BLaER1 (cell line): ENCODE data around the gene ZNF311.
A peak's percentile ranks its signal among the peaks of the same experiment; 100 is the strongest.
"Not testable (repeated sequence)": the region's sequence is repeated elsewhere in the genome, so short reads cannot be mapped to it uniquely, and the experiment has no call there.

ENCODE experiments used
- H3K27ac ChIP-seq: shearing (Covaris generic); formaldehyde crosslinking; 2 replicates; pipeline ENCODE4 v1.8.1; 2022
- H3K27me3 ChIP-seq: shearing (Covaris generic); formaldehyde crosslinking; 2 replicates; pipeline ENCODE4 v1.8.1; 2022
- H3K36me3 ChIP-seq: shearing (Covaris generic); formaldehyde crosslinking; 2 replicates; pipeline ENCODE4 v1.8.1; 2022
- H3K4me1 ChIP-seq: shearing (Covaris generic); formaldehyde crosslinking; 2 replicates; pipeline ENCODE4 v1.8.1; 2022
- H3K4me2 ChIP-seq: shearing (Covaris generic); formaldehyde crosslinking; 2 replicates; pipeline ENCODE4 v1.8.1; 2022
- H3K4me3 ChIP-seq: shearing (Covaris generic); formaldehyde crosslinking; 2 replicates; pipeline ENCODE4 v1.8.1; 2022
- H3K9ac ChIP-seq: shearing (Covaris generic); formaldehyde crosslinking; 2 replicates; pipeline ENCODE4 v1.8.1; 2022
- H3K9me3 ChIP-seq: shearing (Covaris generic); formaldehyde crosslinking; 2 replicates; pipeline ENCODE4 v1.8.1; 2022
- H4K20me1 ChIP-seq: shearing (Covaris generic); formaldehyde crosslinking; 2 replicates; pipeline ENCODE4 v1.8.1; 2022
- Cebpa-rat ChIP-seq: shearing (Covaris generic); IDR thresholded peaks from 2 replicates; pipeline ENCODE4 v1.8.1; 2022

The ZNF311 gene

DNA sequence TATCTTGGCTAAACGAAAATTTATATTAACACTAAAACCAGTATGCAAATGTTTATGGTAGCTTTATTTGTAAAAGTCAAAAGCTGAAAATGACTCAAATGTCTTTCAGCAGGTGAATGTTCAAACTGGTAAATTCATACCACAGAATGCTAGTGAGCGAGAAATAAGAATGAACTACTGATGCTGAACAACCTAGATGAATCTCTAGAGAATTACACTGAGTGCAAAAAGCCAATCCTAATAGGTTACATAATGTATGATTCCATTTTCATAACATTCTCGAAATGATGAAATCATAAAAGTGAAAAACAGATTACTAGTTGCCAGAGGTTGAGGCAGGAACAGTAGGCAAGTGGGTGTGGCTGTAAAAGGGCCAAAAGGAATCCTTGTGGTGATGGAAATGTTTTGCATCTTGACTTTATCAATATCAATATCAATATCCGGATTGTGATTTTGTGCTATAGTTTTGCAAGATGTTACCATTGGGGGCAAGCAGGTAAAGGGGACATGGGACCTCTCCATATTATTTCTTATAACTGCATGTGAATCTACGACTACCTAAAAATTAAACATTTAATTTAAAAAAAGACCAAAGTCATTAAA lies 26.1 kb downstream of the ZNF311 start:
- Histone ChIP-seq H3K9me3 (peaks cover 5% of the 10 kb centered on the region; the same call in 1 of the 2 replicates), H4K20me1 (no peaks in the 10 kb centered on the region), H3K4me1 (peaks cover 33% of the 10 kb centered on the region), H3K9ac (no peak overlapping the region), H3K27ac (no peak overlapping the region), H3K36me3 (no peaks in the 10 kb centered on the region), H3K4me3 (no peak overlapping the region), H3K27me3 (peaks cover 26% of the 10 kb centered on the region), H3K4me2 (no peak overlapping the region)
- TF ChIP-seq Cebpa-rat, result no peak

DNA sequence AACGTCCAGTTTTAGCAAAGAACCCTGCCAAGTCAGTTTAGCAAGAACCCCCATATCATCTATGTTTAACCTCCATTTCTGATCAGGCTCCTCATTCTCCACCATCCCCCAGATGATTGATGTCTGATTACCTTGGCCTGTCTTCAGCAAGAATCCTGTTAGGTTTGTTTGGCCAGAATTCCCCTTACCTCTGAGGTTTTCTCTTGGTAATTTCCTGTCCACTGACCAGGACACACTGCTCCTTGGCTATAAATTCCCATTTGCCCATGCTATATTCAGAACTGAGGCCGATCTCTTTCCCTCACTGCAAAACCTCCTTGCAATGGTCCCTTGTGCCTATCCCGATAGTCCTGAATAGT lies 27.0 kb downstream of the ZNF311 start:
- H4K20me1 ChIP-seq, result no peaks in the 10 kb centered on the region
- no peak overlapping the region for H3K27ac ChIP-seq
- H3K4me3 ChIP-seq, result no peak overlapping the region
- H3K9me3 ChIP-seq, result peaks cover 5% of the 10 kb centered on the region; the same call in 1 of the 2 replicates
- H3K36me3 ChIP-seq, result no peaks in the 10 kb centered on the region
- H3K27me3 ChIP-seq, result peaks cover 26% of the 10 kb centered on the region
- H3K9ac ChIP-seq, result no peak overlapping the region
- peaks cover 30% of the 10 kb centered on the region for H3K4me1 ChIP-seq
- TF ChIP-seq Cebpa-rat, result no peak
- H3K4me2 ChIP-seq, result no peak overlapping the region

DNA sequence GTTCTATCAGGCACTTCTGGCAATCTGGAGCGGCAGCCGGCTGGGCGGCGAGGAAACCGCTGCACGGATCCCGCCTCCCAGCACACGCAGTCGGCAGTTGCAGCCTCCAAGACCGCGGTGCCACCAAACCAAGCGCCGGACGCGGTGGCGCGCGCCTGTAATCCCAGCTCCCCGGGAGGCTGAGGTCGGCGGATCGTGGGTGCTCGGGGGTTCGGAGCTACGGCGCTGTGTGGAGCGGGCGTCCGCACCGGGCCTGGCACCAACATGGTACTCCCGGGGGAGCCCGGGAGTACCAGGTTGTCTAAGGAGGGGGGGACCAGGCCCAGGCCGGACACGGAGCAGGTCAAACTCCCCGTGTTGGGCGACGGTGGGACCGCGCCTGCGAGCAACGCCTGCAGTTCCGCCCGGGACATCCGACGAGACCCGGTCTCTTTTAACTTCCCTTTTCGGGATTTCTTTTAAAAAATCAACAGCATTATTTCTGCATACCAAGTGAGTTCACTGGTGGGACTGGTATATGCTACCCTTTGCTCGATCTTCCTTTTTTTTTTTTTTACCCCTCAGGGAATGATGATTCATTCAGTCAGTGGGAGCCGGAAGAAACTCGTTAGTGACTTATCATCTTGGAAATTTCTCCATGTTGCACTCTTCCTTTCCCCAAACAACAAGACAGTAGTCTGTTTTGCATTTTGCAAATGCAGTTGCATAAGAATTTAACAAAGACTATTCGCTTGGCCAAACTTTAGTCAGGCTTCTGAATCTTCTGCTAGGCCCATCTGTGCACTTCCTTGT lies 27.6 kb downstream of the ZNF311 start:
- peak overlapping the region; percentile 54 for H3K4me3 ChIP-seq
- H3K9ac ChIP-seq, result no peak overlapping the region
- H3K4me2 ChIP-seq, result peak overlapping the region; percentile 56

DNA sequence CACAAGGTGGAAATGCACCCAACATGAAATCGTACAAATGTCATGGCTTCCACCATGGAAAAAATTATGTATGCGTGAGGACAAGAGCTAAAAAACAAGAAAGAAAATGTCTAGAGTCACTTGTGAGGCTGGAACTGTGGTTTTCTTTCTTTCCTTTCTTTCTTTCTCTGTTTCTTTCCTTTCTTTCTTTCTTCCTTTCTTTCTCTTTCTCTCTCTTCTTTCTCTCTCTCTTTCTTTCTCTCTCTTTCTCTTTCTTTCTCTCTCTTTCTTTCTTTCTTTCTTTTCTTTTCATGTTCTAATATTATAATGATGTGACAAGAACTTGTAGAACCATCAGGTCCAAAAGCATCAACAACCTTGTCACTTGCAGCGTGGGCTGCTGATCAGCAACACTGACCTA lies 28.4 kb downstream of the ZNF311 start:
- peaks cover 26% of the 10 kb centered on the region for H3K27me3 ChIP-seq
- H3K9me3 ChIP-seq, result peaks cover 5% of the 10 kb centered on the region; the same call in 1 of the 2 replicates
- no peaks in the 10 kb centered on the region for H3K36me3 ChIP-seq
- no peak overlapping the region for H3K9ac ChIP-seq
- no peak overlapping the region for H3K4me2 ChIP-seq
- no peak for TF ChIP-seq Cebpa-rat
- H3K27ac ChIP-seq, result no peak overlapping the region
- H4K20me1 ChIP-seq, result no peaks in the 10 kb centered on the region
- H3K4me1 ChIP-seq, result peaks cover 21% of the 10 kb centered on the region
- H3K4me3 ChIP-seq, result no peak overlapping the region

More for the DNA sequence above, 27.6 kb downstream of the ZNF311 start:
- Histone ChIP-seq H3K27ac (no peak overlapping the region), H4K20me1 (no peaks in the 10 kb centered on the region), H3K4me1 (peaks cover 25% of the 10 kb centered on the region), H3K36me3 (no peaks in the 10 kb centered on the region), H3K27me3 (peaks cover 26% of the 10 kb centered on the region), H3K9me3 (peaks cover 5% of the 10 kb centered on the region; the same call in 1 of the 2 replicates)
- TF ChIP-seq Cebpa-rat, result no peak

DNA sequence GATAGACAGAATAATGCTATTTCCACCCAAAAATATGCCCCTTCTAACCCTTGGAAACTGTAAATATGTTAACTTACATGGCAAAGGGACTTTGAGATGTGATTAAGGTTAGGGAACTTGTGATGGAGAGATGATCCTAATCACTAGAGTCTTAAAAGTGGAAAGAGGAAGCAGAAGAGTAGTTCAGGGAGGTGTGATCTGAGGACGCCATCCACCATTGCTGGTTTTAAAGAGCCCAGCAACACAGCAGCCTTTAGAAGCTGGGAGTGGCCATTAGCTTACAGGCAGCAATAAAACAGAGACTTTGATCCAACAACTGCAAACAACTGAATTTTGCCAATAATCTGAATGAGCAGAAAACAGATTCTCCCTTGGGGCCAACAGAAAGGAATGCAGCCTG lies 30.6 kb downstream of the ZNF311 start:
- H3K4me3 ChIP-seq, result no peak overlapping the region
- peaks cover 13% of the 10 kb centered on the region for H3K9me3 ChIP-seq
- no peak for TF ChIP-seq Cebpa-rat
- peaks cover 7% of the 10 kb centered on the region; the same call in 1 of the 2 replicates for H3K4me1 ChIP-seq
- H3K4me2 ChIP-seq, result no peak overlapping the region
- no peaks in the 10 kb centered on the region for H4K20me1 ChIP-seq
- H3K36me3 ChIP-seq, result no peaks in the 10 kb centered on the region
- H3K27me3 ChIP-seq, result peaks cover 26% of the 10 kb centered on the region
- H3K27ac ChIP-seq, result no peak overlapping the region
- no peak overlapping the region for H3K9ac ChIP-seq

DNA sequence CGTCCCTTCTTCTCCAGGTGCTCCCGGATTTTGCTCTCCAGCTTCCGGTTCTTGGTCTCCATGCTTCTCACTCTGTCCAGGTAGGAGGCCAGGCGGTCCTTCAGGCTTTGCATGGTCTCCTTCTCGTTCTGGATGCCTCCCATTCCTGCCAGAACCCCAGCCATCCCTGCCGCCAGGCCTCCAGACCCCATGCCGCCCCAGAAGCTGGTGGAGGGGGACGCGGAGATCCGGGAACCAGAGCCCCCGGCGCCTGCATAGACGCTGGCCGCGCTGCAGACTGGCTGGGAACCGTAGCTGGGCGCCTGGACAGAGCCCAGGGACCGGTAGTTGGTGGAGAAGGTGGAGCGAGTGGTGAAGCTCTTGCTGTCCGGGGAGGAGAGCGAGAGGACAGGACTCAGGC lies 35.1 kb downstream of the ZNF311 start:
- H3K27ac ChIP-seq, H3K9ac ChIP-seq, H3K4me3 ChIP-seq, H4K20me1 ChIP-seq, H3K4me1 ChIP-seq, H3K36me3 ChIP-seq, H3K4me2 ChIP-seq, H3K27me3 ChIP-seq: not testable (repeated sequence)
- peaks cover 36% of the 10 kb centered on the region for H3K9me3 ChIP-seq

DNA sequence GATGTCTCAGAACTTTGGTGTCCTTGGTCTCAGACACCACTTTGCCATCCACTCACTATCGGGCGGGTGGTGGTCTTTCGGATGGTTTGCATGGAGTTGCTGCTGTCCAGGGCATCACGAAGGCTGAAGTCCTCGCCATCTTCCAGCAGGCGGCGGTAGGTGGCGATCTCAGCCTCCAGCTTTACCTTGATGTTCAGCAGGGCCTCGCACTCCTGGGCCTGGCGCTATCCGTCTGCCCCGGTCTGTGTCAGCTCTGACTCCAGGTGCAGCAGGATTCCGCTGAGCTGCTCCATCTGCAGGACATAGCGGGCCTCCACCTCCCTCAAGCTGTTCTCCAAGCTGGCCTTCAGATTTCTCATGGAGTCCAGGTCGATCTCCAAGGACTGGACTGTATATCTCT lies 36.0 kb downstream of the ZNF311 start:
- no peak for TF ChIP-seq Cebpa-rat
- H3K9ac ChIP-seq, result no peak overlapping the region
- peaks cover 36% of the 10 kb centered on the region for H3K9me3 ChIP-seq
- no peaks in the 10 kb centered on the region for H3K27me3 ChIP-seq
- H3K27ac ChIP-seq, result no peak overlapping the region
- no peaks in the 10 kb centered on the region for H3K36me3 ChIP-seq
- H3K4me2 ChIP-seq, result no peak overlapping the region
- no peaks in the 10 kb centered on the region for H4K20me1 ChIP-seq
- H3K4me3 ChIP-seq, result no peak overlapping the region
- no peaks in the 10 kb centered on the region for H3K4me1 ChIP-seq

DNA sequence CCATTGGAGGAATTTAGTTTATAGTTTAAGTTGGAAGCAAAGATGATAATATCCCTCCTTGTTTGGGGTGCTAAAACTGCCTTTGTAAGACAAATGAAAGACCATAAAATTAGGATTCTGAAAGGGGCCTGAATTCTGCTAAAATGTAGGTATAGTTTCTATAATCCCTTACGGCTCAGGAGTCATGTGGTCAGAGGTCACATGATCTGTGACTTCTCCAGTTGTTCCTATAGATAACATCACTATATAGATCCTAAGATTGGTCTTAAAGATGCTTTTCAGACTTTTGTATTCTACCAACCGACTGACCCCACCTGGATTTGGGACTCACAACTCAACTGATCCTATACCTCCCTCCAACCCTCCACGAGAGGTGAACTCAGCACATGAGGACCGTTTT lies 36.6 kb downstream of the ZNF311 start:
- no peak overlapping the region for H3K4me2 ChIP-seq
- no peaks in the 10 kb centered on the region for H3K4me1 ChIP-seq
- H3K27me3 ChIP-seq, result no peaks in the 10 kb centered on the region
- TF ChIP-seq Cebpa-rat, result no peak
- H3K4me3 ChIP-seq, result no peak overlapping the region
- H4K20me1 ChIP-seq, result no peaks in the 10 kb centered on the region
- no peak overlapping the region for H3K27ac ChIP-seq
- H3K9me3 ChIP-seq, result peaks cover 36% of the 10 kb centered on the region
- no peak overlapping the region for H3K9ac ChIP-seq
- no peaks in the 10 kb centered on the region for H3K36me3 ChIP-seq

DNA sequence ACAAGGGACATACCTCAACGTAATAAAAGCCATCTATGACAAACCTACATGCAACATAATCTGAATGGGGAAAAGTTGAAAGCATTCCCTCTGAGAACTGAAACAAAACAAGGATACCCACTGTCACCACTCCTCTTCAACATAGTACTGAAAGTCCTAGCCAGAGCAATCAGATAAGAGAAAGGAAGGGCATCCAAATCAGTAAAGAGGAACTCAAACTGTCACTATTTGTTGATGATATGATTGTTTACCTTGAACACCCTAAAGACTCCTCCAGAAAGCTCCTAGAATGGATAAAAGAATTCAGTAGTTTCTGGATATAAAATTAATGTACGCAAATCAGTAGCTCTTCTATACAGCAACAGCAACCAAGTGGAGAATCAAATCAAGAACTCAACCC lies 39.4 kb downstream of the ZNF311 start:
- TF ChIP-seq Cebpa-rat, result no peak
- H3K27me3 ChIP-seq, result no peaks in the 10 kb centered on the region

DNA sequence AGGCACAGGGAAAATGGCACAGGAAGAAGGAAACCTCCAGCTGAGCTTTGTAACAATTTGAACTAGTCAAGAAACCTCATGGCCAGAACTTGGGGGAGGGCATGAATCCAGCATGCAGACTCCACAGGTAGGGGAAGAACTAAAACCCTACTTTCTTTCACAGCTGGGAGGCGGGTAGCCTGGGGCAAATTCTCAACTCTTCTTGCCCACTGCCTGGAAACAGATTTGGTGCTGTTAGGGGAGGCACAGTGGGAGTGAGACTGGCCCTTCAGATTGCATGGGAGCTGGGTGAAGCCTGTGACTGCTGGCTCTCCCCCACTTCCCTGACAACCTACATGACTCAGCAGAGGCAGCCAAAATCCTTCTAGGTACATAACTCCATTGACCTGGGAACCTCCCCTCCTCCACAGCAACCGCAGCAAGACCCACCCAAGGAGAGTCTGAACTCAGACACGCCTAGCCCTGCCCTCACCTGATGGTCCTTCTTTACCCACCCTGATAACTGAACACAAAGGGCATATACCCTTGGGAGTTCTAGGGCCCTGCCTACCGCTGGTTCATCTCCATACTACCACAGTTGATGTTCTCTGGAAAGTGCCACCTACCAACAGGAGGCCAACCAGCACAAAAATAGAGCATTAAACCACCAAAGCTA lies 44.1 kb downstream of the ZNF311 start:
- Histone ChIP-seq H3K27ac (no peak overlapping the region), H3K4me3 (no peak overlapping the region), H3K9ac (no peak overlapping the region), H3K4me1 (no peaks in the 10 kb centered on the region), H4K20me1 (no peaks in the 10 kb centered on the region), H3K4me2 (no peak overlapping the region), H3K9me3 (peaks cover 18% of the 10 kb centered on the region), H3K27me3 (no peaks in the 10 kb centered on the region), H3K36me3 (no peaks in the 10 kb centered on the region)
- TF ChIP-seq Cebpa-rat, result no peak

More for the DNA sequence above, 39.4 kb downstream of the ZNF311 start:
- Histone ChIP-seq H3K9me3 (peaks cover 45% of the 10 kb centered on the region), H3K4me1 (no peaks in the 10 kb centered on the region), H3K36me3 (no peaks in the 10 kb centered on the region), H3K27ac (no peak overlapping the region), H3K4me3 (no peak overlapping the region), H3K9ac (no peak overlapping the region), H4K20me1 (no peaks in the 10 kb centered on the region), H3K4me2 (no peak overlapping the region)

DNA sequence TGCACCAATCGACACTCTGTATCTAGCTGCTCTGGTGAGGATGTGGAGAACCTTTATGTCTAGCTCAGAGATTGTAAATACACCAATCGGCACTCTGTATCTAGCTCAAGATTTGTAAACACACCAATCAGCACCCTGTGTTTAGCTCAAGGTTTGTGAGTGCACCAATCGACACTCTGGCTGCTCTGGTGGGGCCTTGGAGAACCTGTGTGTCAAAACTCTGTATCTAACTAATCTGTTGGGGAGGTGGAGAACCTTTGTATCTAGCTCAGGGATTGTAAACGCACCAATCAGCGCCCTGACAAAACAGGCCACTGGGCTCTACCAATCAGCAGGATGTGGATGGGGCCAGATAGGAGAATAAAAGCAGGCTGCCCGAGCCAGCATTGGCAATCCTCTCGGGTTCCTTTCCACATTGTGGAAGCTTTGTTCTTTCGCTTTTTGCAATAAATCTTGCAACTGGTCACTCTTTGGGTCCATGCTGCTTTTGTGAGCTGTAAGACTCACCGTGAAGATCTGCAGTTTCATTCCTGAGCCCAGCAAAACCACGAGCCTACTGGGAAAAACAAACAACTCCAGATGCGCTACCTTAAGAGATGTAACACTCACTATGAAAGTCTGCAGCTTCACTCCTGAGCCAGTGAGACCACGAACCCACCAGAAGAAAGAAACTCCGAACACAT lies 46.4 kb downstream of the ZNF311 start:
- not testable (repeated sequence) for H3K36me3 ChIP-seq, H4K20me1 ChIP-seq, H3K4me2 ChIP-seq, H3K27me3 ChIP-seq, H3K9ac ChIP-seq, H3K4me1 ChIP-seq, H3K4me3 ChIP-seq, H3K27ac ChIP-seq
- H3K9me3 ChIP-seq, result peaks cover 24% of the 10 kb centered on the region

DNA sequence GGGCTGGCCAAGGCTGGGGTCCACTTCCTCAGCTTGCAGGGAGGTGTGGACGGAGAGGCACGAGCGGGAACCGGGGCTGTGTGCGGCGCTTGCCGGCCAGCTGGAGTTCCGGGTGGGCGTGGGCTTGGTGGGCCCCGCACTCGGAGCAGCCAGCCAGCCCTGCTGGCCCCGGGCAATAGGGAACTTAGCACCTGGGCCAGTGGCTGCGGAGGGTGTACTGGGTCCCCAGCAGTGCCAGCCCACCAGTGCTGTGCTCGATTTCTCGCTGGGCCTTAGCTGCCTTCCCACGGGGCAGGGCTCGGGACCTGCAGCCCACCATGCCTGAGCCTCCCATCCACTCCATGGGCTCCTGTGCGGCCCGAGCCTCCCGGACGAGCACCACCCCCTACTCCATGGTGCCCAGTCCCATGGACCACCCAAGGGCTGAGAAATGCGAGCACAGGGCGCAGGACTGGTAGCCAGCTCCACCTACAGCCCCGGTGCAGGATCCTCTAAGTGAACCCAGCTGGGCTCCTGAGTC lies 47.3 kb downstream of the ZNF311 start:
- not testable (repeated sequence) for H3K4me2 ChIP-seq, H3K4me1 ChIP-seq, H3K27ac ChIP-seq, H3K36me3 ChIP-seq, H4K20me1 ChIP-seq, H3K9ac ChIP-seq, H3K4me3 ChIP-seq
- Histone ChIP-seq H3K27me3 (peaks cover 15% of the 10 kb centered on the region), H3K9me3 (peaks cover 27% of the 10 kb centered on the region)
